ENCODE measurements around the gene ERICH4. TPM values are rescaled to one million over a fixed set of nuclear protein-coding genes. Genes with fewer than 3 reads are reported as not detected.
A peak's percentile ranks its signal among the peaks of the same experiment; 100 is the strongest.
"Not testable (repeated sequence)": the region's sequence is repeated elsewhere in the genome, so short reads cannot be mapped to it uniquely, and the experiment has no call there.

Gene ERICH4
- total RNA-seq, result not detected

- no peak for ATAC-seq
Observed at GRCh38 chr19:41442473-41443355, at the start of gene ERICH4. Gene ERICH4, plus strand, starts transcription at chr19:41443156. Its CDS starts 14 bp downstream, at chr19:41443170.

- ATAC-seq, result no peak
Observed at GRCh38 chr19:41395355-41395754, 47.6 kb upstream of the ERICH4 start.

- ATAC-seq, result peak; percentile 97
Observed at GRCh38 chr19:41397086-41398049, 45.6 kb upstream of the ERICH4 start, which contains the start of the genes BCKDHA and EXOSC5. Gene BCKDHA, plus strand, starts transcription at chr19:41397818. Its CDS starts 10 bp downstream, at chr19:41397828. Gene EXOSC5, minus strand, starts transcription at chr19:41397359. Its CDS starts 31 bp downstream, at chr19:41397328.

- ATAC-seq, result no peak
Observed at GRCh38 chr19:41398050-41398418, 44.9 kb upstream of the ERICH4 start.

- ATAC-seq, result no peak
Observed at GRCh38 chr19:41398598-41398997, 44.4 kb upstream of the ERICH4 start.

- ATAC-seq, result peak; percentile 1
Observed at GRCh38 chr19:41399091-41399490, 43.9 kb upstream of the ERICH4 start.

GRCh38 chr19:41399525-41399924, 43.4 kb upstream of the ERICH4 start:
- ATAC-seq, result no peak

- peak; percentile 2 for ATAC-seq
Observed at GRCh38 chr19:41401483-41401882, 41.5 kb upstream of the ERICH4 start.

- ATAC-seq, result no peak
Observed at GRCh38 chr19:41402010-41402409, 40.9 kb upstream of the ERICH4 start.

- no peak for ATAC-seq
Observed at GRCh38 chr19:41403181-41403970, 39.6 kb upstream of the ERICH4 start.

GRCh38 chr19:41405776-41406175, 37.2 kb upstream of the ERICH4 start:
- ATAC-seq, result peak; percentile 24

GRCh38 chr19:41407271-41407670, 35.7 kb upstream of the ERICH4 start:
- ATAC-seq, result no peak

GRCh38 chr19:41408256-41408655, 34.7 kb upstream of the ERICH4 start:
- no peak for ATAC-seq

GRCh38 chr19:41408846-41409245, 34.1 kb upstream of the ERICH4 start:
- not testable (repeated sequence) for ATAC-seq

- ATAC-seq, result no peak
Observed at GRCh38 chr19:41409288-41409687, 33.7 kb upstream of the ERICH4 start.

- no peak for ATAC-seq
Observed at GRCh38 chr19:41410336-41411054, 32.5 kb upstream of the ERICH4 start.

- no peak for ATAC-seq
Observed at GRCh38 chr19:41411100-41411967, 31.6 kb upstream of the ERICH4 start.

GRCh38 chr19:41411968-41412265, 31.0 kb upstream of the ERICH4 start:
- no peak for ATAC-seq

- ATAC-seq, result no peak
Observed at GRCh38 chr19:41412953-41413352, 30.0 kb upstream of the ERICH4 start.

GRCh38 chr19:41413947-41414346, 29.0 kb upstream of the ERICH4 start:
- ATAC-seq, result no peak

GRCh38 chr19:41414461-41414860, 28.5 kb upstream of the ERICH4 start:
- no peak for ATAC-seq

Data from esophagus mucosa (tissue), 1 donor.